Retinal pigment epithelial cell (primary cell): ENCODE results near the gene IGSF9.

Experiments used
- DNase-seq: peaks from one replicate; pipeline ENCODE4 v3.0.0-alpha.2; 2010; ENCODE audit warnings: low read depth
- H3K4me3 ChIP-seq: 2 replicates; pipeline ENCODE4 v1.5.1; 2011; ENCODE audit warnings: mild to moderate bottlenecking, low read length, control low read depth, moderate library complexity
- TF ChIP-seq, protein P1 (sequence below): conservative IDR thresholded peaks from 2 replicates; pipeline ENCODE4 v1.5.1; 2011; ENCODE audit warnings: low read depth, low read length, control low read depth, inconsistent platforms

IGSF9 gene

GRCh38 chr1:159953536-159954515, 8.4 kb upstream of the IGSF9 start, which contains the start of gene SLAMF9:
Gene SLAMF9, minus strand, starts transcription at chr1:159954237. Its CDS starts 100 bp downstream, at chr1:159954137.
- no peak for DNase-seq
- no peak within 1 kb of the TSS for H3K4me3 ChIP-seq

GRCh38 chr1:159952932-159953331, 7.5 kb upstream of the IGSF9 start:
- TF ChIP-seq, protein P1, sequence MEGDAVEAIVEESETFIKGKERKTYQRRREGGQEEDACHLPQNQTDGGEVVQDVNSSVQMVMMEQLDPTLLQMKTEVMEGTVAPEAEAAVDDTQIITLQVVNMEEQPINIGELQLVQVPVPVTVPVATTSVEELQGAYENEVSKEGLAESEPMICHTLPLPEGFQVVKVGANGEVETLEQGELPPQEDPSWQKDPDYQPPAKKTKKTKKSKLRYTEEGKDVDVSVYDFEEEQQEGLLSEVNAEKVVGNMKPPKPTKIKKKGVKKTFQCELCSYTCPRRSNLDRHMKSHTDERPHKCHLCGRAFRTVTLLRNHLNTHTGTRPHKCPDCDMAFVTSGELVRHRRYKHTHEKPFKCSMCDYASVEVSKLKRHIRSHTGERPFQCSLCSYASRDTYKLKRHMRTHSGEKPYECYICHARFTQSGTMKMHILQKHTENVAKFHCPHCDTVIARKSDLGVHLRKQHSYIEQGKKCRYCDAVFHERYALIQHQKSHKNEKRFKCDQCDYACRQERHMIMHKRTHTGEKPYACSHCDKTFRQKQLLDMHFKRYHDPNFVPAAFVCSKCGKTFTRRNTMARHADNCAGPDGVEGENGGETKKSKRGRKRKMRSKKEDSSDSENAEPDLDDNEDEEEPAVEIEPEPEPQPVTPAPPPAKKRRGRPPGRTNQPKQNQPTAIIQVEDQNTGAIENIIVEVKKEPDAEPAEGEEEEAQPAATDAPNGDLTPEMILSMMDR, result no peak
- no peak for DNase-seq
- no peak overlapping the region for H3K4me3 ChIP-seq

More at GRCh38 chr1:159953536-159954515, 8.4 kb upstream of the IGSF9 start, which contains the start of gene SLAMF9:
- TF ChIP-seq, protein P1, result no peak

- TF ChIP-seq, protein P1, result no peak
- H3K4me3 ChIP-seq, result no peak overlapping the region
- DNase-seq, result no peak
Observed at GRCh38 chr1:159951551-159951950, 6.1 kb upstream of the IGSF9 start.

GRCh38 chr1:159951016-159951415, 5.6 kb upstream of the IGSF9 start:
- TF ChIP-seq, protein P1, result no peak
- DNase-seq, result no peak

DNA sequence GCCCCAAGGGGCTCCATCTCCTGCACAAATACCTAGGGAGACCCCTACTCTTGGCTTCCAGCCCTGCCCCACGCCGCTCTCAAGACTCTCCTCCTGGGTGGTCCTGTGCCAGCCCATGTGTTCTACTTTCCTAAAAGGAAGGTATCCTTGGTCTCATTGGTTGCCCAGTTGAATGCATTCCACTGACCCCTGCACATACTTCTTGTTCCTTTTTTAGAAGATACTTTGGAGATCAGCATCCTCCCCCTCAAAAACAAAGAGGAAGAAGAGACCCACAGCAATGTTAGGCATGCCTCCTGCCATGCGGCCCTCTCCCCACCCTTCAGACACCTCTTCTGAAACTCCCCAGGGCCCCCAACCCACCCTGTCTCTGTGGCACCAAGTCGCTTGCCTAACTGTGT, 4.6 kb upstream of the IGSF9 start:
- H3K4me3 ChIP-seq, result no peak overlapping the region
- DNase-seq, result no peak
- TF ChIP-seq, protein P1, result no peak

More at GRCh38 chr1:159951016-159951415, 5.6 kb upstream of the IGSF9 start:
- H3K4me3 ChIP-seq, result no peak overlapping the region

GRCh38 chr1:159949123-159949522, 3.7 kb upstream of the IGSF9 start:
- TF ChIP-seq, protein P1, result no peak
- no peak overlapping the region for H3K4me3 ChIP-seq
- DNase-seq, result no peak
